Ectodermal cell (in vitro differentiated cells): ENCODE measurements around the gene ANKS1B.

ENCODE experiments used
- H3K27ac ChIP-seq: 2 replicates; pipeline ENCODE4 v1.7.0; 2013; ENCODE audit warnings: mild to moderate bottlenecking, low read depth, low read length; ENCODE audit not compliant: insufficient read depth, poor library complexity, severe bottlenecking
- H3K27me3 ChIP-seq: 2 replicates; pipeline ENCODE4 v1.7.0; 2013; ENCODE audit warnings: mild to moderate bottlenecking, low read length; ENCODE audit not compliant: insufficient read depth, control insufficient read depth, poor library complexity, severe bottlenecking
- H3K36me3 ChIP-seq: one replicate; pipeline ENCODE4 v1.7.0; 2013; ENCODE audit warnings: low read length; ENCODE audit not compliant: control insufficient read depth, insufficient read depth
- H3K4me1 ChIP-seq: one replicate; pipeline ENCODE4 v1.7.0; 2013; ENCODE audit warnings: low read length; ENCODE audit not compliant: control insufficient read depth, insufficient read depth
- H3K4me3 ChIP-seq: 2 replicates; pipeline ENCODE4 v1.7.0; 2013; ENCODE audit warnings: low read depth, low read length, control low read depth; ENCODE audit not compliant: insufficient read depth
- H3K9me3 ChIP-seq: 2 replicates; pipeline ENCODE4 v1.7.0; 2013; ENCODE audit warnings: mild to moderate bottlenecking, low read length, moderate library complexity; ENCODE audit not compliant: control insufficient read depth
- WGBS, 2 experiments: methylation state at CpG; one replicate each; pipeline ENCODE4 v1.1.7; 2013; ENCODE audit warnings: missing lambda C conversion rate in 2 of 2; 5-methylcytosine and 5-hydroxymethylcytosine counted together

Gene ANKS1B

GRCh38 chr12:99567072-99567471 is 417.7 kb downstream of the ANKS1B start:
- H3K27me3 ChIP-seq, result no peaks in the 10 kb centered on the region
- 53 to 65% methylated on average over 1 of the region's 2 CpGs for WGBS, 2 experiments
- no peaks in the 10 kb centered on the region for H3K9me3 ChIP-seq
- H3K4me1 ChIP-seq, result no peaks in the 10 kb centered on the region
- H3K36me3 ChIP-seq, result no peaks in the 10 kb centered on the region
- H3K4me3 ChIP-seq, result no peak overlapping the region
- H3K27ac ChIP-seq, result no peak overlapping the region

GRCh38 chr12:99558109-99558508 is 426.6 kb downstream of the ANKS1B start:
- Histone ChIP-seq H3K36me3 (no peaks in the 10 kb centered on the region), H3K4me3 (no peak overlapping the region), H3K9me3 (no peaks in the 10 kb centered on the region), H3K27ac (no peak overlapping the region), H3K4me1 (no peaks in the 10 kb centered on the region), H3K27me3 (no peaks in the 10 kb centered on the region)
- 90% methylated on average over 7 of the region's 7 CpGs for WGBS, 2 experiments

- H3K9me3 ChIP-seq, result no peaks in the 10 kb centered on the region
- H3K27ac ChIP-seq, result no peak overlapping the region
- no peaks in the 10 kb centered on the region for H3K36me3 ChIP-seq
- H3K27me3 ChIP-seq, result no peaks in the 10 kb centered on the region
- WGBS, 2 experiments, result 82 to 88% methylated on average over 3 of the region's 3 CpGs
- no peak overlapping the region for H3K4me3 ChIP-seq
- no peaks in the 10 kb centered on the region for H3K4me1 ChIP-seq
Observed at GRCh38 chr12:99553461-99553860, 431.3 kb downstream of the ANKS1B start.

- Histone ChIP-seq H3K27ac (no peak overlapping the region), H3K36me3 (no peaks in the 10 kb centered on the region), H3K4me1 (peaks cover 1% of the 10 kb centered on the region), H3K9me3 (no peaks in the 10 kb centered on the region), H3K27me3 (no peaks in the 10 kb centered on the region), H3K4me3 (no peak overlapping the region)
- 93 to 100% methylated on average over 1 of the region's 1 CpG for WGBS, 2 experiments
Observed at GRCh38 chr12:99552022-99552421, 432.7 kb downstream of the ANKS1B start.

- Histone ChIP-seq H3K4me3 (no peak overlapping the region), H3K27me3 (no peaks in the 10 kb centered on the region), H3K4me1 (peaks cover 7% of the 10 kb centered on the region), H3K27ac (no peak overlapping the region), H3K36me3 (no peaks in the 10 kb centered on the region), H3K9me3 (no peaks in the 10 kb centered on the region)
- 89 to 92% methylated on average over 5 of the region's 5 CpGs for WGBS, 2 experiments
Observed at GRCh38 chr12:99549651-99550050, 435.1 kb downstream of the ANKS1B start.

GRCh38 chr12:99549196-99549595 is 435.5 kb downstream of the ANKS1B start:
- Histone ChIP-seq H3K4me3 (no peak overlapping the region), H3K9me3 (no peaks in the 10 kb centered on the region), H3K27me3 (no peaks in the 10 kb centered on the region), H3K36me3 (no peaks in the 10 kb centered on the region), H3K4me1 (peaks cover 7% of the 10 kb centered on the region), H3K27ac (no peak overlapping the region)
- 94 to 100% methylated on average over 1 of the region's 1 CpG for WGBS, 2 experiments

- Histone ChIP-seq H3K27ac (no peak overlapping the region), H3K9me3 (no peaks in the 10 kb centered on the region)
- WGBS, 2 experiments, result 67 to 90% methylated on average over 1 of the region's 1 CpG
Observed at GRCh38 chr12:99544457-99544856, 440.3 kb downstream of the ANKS1B start.

GRCh38 chr12:99529966-99530365 is 454.8 kb downstream of the ANKS1B start:
- WGBS, 2 experiments, result 88 to 93% methylated on average over 2 of the region's 2 CpGs
- Histone ChIP-seq H3K4me1 (no peaks in the 10 kb centered on the region), H3K36me3 (no peaks in the 10 kb centered on the region), H3K4me3 (no peak overlapping the region), H3K27ac (no peak overlapping the region), H3K27me3 (no peaks in the 10 kb centered on the region), H3K9me3 (no peaks in the 10 kb centered on the region)

More at GRCh38 chr12:99544457-99544856, 440.3 kb downstream of the ANKS1B start:
- peaks cover 7% of the 10 kb centered on the region for H3K4me1 ChIP-seq
- no peaks in the 10 kb centered on the region for H3K36me3 ChIP-seq
- no peak overlapping the region for H3K4me3 ChIP-seq
- H3K27me3 ChIP-seq, result no peaks in the 10 kb centered on the region

GRCh38 chr12:99528478-99528877 is 456.3 kb downstream of the ANKS1B start:
- no peaks in the 10 kb centered on the region for H3K27me3 ChIP-seq
- no peaks in the 10 kb centered on the region for H3K36me3 ChIP-seq
- no peaks in the 10 kb centered on the region for H3K9me3 ChIP-seq
- H3K27ac ChIP-seq, result no peak overlapping the region
- H3K4me3 ChIP-seq, result no peak overlapping the region
- H3K4me1 ChIP-seq, result no peaks in the 10 kb centered on the region

- Histone ChIP-seq H3K27ac (no peak overlapping the region), H3K9me3 (no peaks in the 10 kb centered on the region), H3K4me1 (no peaks in the 10 kb centered on the region), H3K36me3 (no peaks in the 10 kb centered on the region), H3K27me3 (no peaks in the 10 kb centered on the region), H3K4me3 (no peak overlapping the region)
- 79 to 97% methylated on average over 2 of the region's 2 CpGs for WGBS, 2 experiments
Observed at GRCh38 chr12:99523853-99524252, 460.9 kb downstream of the ANKS1B start.

GRCh38 chr12:99522456-99522855 is 462.3 kb downstream of the ANKS1B start:
- Histone ChIP-seq H3K27ac (no peak overlapping the region), H3K4me3 (no peak overlapping the region), H3K9me3 (no peaks in the 10 kb centered on the region), H3K27me3 (no peaks in the 10 kb centered on the region), H3K4me1 (no peaks in the 10 kb centered on the region), H3K36me3 (no peaks in the 10 kb centered on the region)
- WGBS, 2 experiments, result no CpG with 5 or more reads among the region's 2 CpGs
